Liver (tissue), 9 donors: ENCODE data around the gene HOXB8. TPM values are rescaled to one million over a fixed set of nuclear protein-coding genes. Genes with fewer than 3 reads are reported as not detected.

Experiments
- DNase-seq: peaks from one replicate; pipeline ENCODE4 v3.0.0-alpha.2; 2017; ENCODE audit warnings: low spot score
- H3K27ac ChIP-seq, 2 donors: one replicate each; pipeline ENCODE4 v1.7.0; 2013; ENCODE audit warnings: inconsistent platforms in 2 of 2, low read length in 2 of 2, control low read depth in 1 of 2, low read depth in 1 of 2, mild to moderate bottlenecking in 1 of 2
- H3K27me3 ChIP-seq, 4 donors: one replicate each; pipeline versions ENCODE4 v1.6.1 to v1.7.0; 2013; ENCODE audit warnings: low read length in 3 of 4, inconsistent platforms in 1 of 4, mild to moderate bottlenecking in 1 of 4, moderate library complexity in 1 of 4; ENCODE audit not compliant: control insufficient read depth in 4 of 4, insufficient read depth in 4 of 4
- H3K36me3 ChIP-seq, 4 donors: one replicate each; pipeline versions ENCODE4 v1.6.1 to v1.7.0; 2013; ENCODE audit warnings: low read length in 3 of 4, mild to moderate bottlenecking in 3 of 4, low read depth in 1 of 4, moderate library complexity in 1 of 4; ENCODE audit not compliant: control insufficient read depth in 4 of 4, insufficient read depth in 3 of 4
- H3K4me1 ChIP-seq, 4 donors: one replicate each; pipeline versions ENCODE4 v1.6.1 to v1.7.0; 2013; ENCODE audit warnings: low read length in 3 of 4, mild to moderate bottlenecking in 3 of 4, moderate library complexity in 1 of 4; ENCODE audit not compliant: control insufficient read depth in 4 of 4, insufficient read depth in 4 of 4
- H3K4me3 ChIP-seq, 3 donors: one replicate each; pipeline versions ENCODE4 v1.6.1 to v1.7.0; 2013; ENCODE audit warnings: low read length in 3 of 3, control low read depth in 1 of 3, low read depth in 1 of 3, mild to moderate bottlenecking in 1 of 3
- H3K9ac ChIP-seq, 2 donors: one replicate each; pipeline ENCODE4 v1.7.0; 2013; ENCODE audit warnings: low read length in 2 of 2, mild to moderate bottlenecking in 2 of 2, moderate library complexity in 2 of 2, control low read depth in 1 of 2, low read depth in 1 of 2
- H3K9me3 ChIP-seq, 4 donors: one replicate each; pipeline versions ENCODE4 v1.6.1 to v1.7.0; 2013; ENCODE audit warnings: low read length in 3 of 4; ENCODE audit not compliant: control insufficient read depth in 4 of 4
- EGR1 ChIP-seq, 2 donors: IDR thresholded peaks; 2 replicates each; pipeline ENCODE4 v1.6.1; 2016 to 2018; ENCODE audit warnings: antibody characterized with exemption in 2 of 2, low read depth in 2 of 2
- FOXA1 ChIP-seq: IDR thresholded peaks from 2 replicates; pipeline ENCODE4 v1.6.1; 2016; ENCODE audit warnings: antibody characterized with exemption
- GABPA ChIP-seq, 2 donors: IDR thresholded peaks in 1 of 2; conservative IDR thresholded peaks in 1 of 2; 2 replicates each; pipeline ENCODE4 v1.6.1; 2016; ENCODE audit warnings: antibody characterized with exemption in 2 of 2, mild to moderate bottlenecking in 1 of 2, moderate library complexity in 1 of 2
- HNF4G ChIP-seq: IDR thresholded peaks from 2 replicates; pipeline ENCODE4 v1.6.1; 2016; ENCODE audit warnings: antibody characterized with exemption
- JUND ChIP-seq, 2 donors: IDR thresholded peaks; 2 replicates each; pipeline ENCODE4 v1.6.1; 2016; ENCODE audit warnings: antibody characterized with exemption in 2 of 2
- NR2F2 ChIP-seq: IDR thresholded peaks from 2 replicates; pipeline ENCODE4 v1.6.1; 2016; ENCODE audit warnings: antibody characterized with exemption
- RAD21 ChIP-seq, 2 donors: IDR thresholded peaks; 2 replicates each; pipeline ENCODE4 v1.6.1; 2016; ENCODE audit warnings: antibody characterized with exemption in 2 of 2, mild to moderate bottlenecking in 2 of 2
- RXRA ChIP-seq, 2 donors: IDR thresholded peaks; 2 replicates each; pipeline ENCODE4 v1.6.1; 2017 to 2018; ENCODE audit warnings: antibody characterized with exemption in 2 of 2, mild to moderate bottlenecking in 1 of 2
- SP1 ChIP-seq: IDR thresholded peaks from 2 replicates; pipeline ENCODE4 v1.6.1; 2018; ENCODE audit warnings: antibody characterized with exemption, mild to moderate bottlenecking
- YY1 ChIP-seq: IDR thresholded peaks from 2 replicates; pipeline ENCODE4 v1.6.1; 2016; ENCODE audit warnings: antibody characterized with exemption, mild to moderate bottlenecking
- WGBS: extraction: QIAGEN DNeasy Blood & Tissue Kit; methylation state at CpG from one replicate; pipeline ENCODE4 v1.1.7; 2013; 5-methylcytosine and 5-hydroxymethylcytosine counted together
- polyA plus RNA-seq, 2 donors: library from polyadenylated mRNA; stranded (reverse) in 1 of 2; unstranded in 1 of 2; fragments of 200-250 nt in 1 of 2; fragments of >200 nt in 1 of 2; fragmentation: Nextera tagmentation in 1 of 2; extraction: Ambion mirVana in 1 of 2; gene quantifications; one replicate each; pipeline versions ENCODE4 v1.2.1 to v1.2.3, GENCODE V29; 2013 to 2015
- total RNA-seq, 2 donors: library from RNA; depleted of rRNA; stranded (reverse); fragments of >200 nt; gene quantifications; one replicate each; pipeline ENCODE4 v1.2.3, GENCODE V29; 2014
- TF ChIP-seq, protein P1 (sequence below): IDR thresholded peaks from 2 replicates; pipeline ENCODE4 v1.6.1; 2016; ENCODE audit warnings: antibody characterized with exemption, mild to moderate bottlenecking
- TF ChIP-seq, protein P2 (sequence below): fragments of 150-350 bp; IDR thresholded peaks from 2 replicates; pipeline ENCODE4 v1.5.1; 2017; ENCODE audit warnings: improper control_type of control experiment, low read depth, low read length; ENCODE audit not compliant: missing input control
- TF ChIP-seq, protein P3 (sequence below): IDR thresholded peaks from 2 replicates; pipeline ENCODE4 v1.6.1; 2016; ENCODE audit warnings: antibody characterized with exemption
- donor health status: healthy.
- donor health status: healthy.
- donor health status: healthy.
- donor health status: healthy.
- donor health status: healthy.

The HOXB8 gene
- total and polyA plus RNA-seq, 4 donors = not detected

DNA sequence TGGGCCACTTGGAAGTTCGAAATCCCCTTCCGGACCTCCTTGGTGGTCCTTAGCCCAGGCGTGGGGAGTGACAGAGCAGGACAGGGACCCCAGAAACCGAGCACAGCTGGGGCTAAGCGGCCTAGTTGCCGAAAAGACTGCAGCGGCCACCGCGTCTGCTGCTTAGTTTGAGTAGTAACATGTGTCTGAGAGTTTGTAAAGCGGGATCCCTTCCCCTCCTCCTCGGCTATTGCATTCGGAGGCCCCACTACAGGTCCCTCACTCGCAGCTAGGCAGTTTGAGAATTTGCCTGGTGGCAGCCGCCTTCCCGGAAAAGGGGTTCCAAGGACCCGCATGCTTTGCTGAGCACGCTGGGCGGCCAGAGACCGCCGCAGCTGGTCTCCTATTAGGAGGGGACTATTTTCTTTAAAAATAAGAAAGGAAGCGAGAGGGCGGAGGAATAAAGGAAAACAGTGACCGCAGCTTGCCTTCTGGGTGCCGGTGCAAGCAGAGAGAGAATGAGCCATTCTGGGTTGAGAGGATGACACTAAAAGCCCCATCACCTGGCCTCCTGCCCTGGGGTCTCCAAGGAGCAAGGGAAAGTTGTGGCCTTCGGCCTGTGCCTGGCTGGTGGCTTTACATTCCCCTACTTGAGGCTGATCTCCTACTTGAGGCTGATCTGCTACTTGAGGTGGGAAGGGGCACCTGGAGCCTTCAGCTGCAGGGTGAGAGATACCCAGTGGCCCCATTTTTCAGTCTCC lies 20.4 kb downstream of the HOXB8 start:
- H3K27ac ChIP-seq = no peak overlapping the region
- H3K27me3 ChIP-seq = peaks cover 4 to 13% (median 9%) of the 10 kb centered on the region in 4 donors
- no peak overlapping the region for H3K4me3 ChIP-seq
- TF ChIP-seq, protein P1, sequence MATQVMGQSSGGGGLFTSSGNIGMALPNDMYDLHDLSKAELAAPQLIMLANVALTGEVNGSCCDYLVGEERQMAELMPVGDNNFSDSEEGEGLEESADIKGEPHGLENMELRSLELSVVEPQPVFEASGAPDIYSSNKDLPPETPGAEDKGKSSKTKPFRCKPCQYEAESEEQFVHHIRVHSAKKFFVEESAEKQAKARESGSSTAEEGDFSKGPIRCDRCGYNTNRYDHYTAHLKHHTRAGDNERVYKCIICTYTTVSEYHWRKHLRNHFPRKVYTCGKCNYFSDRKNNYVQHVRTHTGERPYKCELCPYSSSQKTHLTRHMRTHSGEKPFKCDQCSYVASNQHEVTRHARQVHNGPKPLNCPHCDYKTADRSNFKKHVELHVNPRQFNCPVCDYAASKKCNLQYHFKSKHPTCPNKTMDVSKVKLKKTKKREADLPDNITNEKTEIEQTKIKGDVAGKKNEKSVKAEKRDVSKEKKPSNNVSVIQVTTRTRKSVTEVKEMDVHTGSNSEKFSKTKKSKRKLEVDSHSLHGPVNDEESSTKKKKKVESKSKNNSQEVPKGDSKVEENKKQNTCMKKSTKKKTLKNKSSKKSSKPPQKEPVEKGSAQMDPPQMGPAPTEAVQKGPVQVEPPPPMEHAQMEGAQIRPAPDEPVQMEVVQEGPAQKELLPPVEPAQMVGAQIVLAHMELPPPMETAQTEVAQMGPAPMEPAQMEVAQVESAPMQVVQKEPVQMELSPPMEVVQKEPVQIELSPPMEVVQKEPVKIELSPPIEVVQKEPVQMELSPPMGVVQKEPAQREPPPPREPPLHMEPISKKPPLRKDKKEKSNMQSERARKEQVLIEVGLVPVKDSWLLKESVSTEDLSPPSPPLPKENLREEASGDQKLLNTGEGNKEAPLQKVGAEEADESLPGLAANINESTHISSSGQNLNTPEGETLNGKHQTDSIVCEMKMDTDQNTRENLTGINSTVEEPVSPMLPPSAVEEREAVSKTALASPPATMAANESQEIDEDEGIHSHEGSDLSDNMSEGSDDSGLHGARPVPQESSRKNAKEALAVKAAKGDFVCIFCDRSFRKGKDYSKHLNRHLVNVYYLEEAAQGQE = no peak
- TF ChIP-seq JUND (IDR thresholded peaks at IDR 0.05) = no peak
- TF ChIP-seq, protein P2, sequence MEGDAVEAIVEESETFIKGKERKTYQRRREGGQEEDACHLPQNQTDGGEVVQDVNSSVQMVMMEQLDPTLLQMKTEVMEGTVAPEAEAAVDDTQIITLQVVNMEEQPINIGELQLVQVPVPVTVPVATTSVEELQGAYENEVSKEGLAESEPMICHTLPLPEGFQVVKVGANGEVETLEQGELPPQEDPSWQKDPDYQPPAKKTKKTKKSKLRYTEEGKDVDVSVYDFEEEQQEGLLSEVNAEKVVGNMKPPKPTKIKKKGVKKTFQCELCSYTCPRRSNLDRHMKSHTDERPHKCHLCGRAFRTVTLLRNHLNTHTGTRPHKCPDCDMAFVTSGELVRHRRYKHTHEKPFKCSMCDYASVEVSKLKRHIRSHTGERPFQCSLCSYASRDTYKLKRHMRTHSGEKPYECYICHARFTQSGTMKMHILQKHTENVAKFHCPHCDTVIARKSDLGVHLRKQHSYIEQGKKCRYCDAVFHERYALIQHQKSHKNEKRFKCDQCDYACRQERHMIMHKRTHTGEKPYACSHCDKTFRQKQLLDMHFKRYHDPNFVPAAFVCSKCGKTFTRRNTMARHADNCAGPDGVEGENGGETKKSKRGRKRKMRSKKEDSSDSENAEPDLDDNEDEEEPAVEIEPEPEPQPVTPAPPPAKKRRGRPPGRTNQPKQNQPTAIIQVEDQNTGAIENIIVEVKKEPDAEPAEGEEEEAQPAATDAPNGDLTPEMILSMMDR = no peak
- no peak for TF ChIP-seq RXRA (IDR thresholded peaks at IDR 0.05)
- no peak for TF ChIP-seq GABPA (IDR thresholded peaks at IDR 0.05 in 1 of 2, conservative IDR thresholded peaks at IDR 0.05 in 1 of 2)
- TF ChIP-seq FOXA1 = no peak
- TF ChIP-seq YY1 = no peak
- no peak for TF ChIP-seq EGR1 (IDR thresholded peaks at IDR 0.05; ENCODE audit: low read depth in 2 of 2)
- no peaks in the 10 kb centered on the region for H3K9me3 ChIP-seq
- no peak for DNase-seq
- H3K9ac ChIP-seq = no peak overlapping the region
- H3K4me1 ChIP-seq = peaks cover 2 to 23% (median 4%) of the 10 kb centered on the region in 4 donors
- H3K36me3 ChIP-seq = no peaks in the 10 kb centered on the region
- 36% methylated on average over 25 of the region's 25 CpGs for WGBS

DNA sequence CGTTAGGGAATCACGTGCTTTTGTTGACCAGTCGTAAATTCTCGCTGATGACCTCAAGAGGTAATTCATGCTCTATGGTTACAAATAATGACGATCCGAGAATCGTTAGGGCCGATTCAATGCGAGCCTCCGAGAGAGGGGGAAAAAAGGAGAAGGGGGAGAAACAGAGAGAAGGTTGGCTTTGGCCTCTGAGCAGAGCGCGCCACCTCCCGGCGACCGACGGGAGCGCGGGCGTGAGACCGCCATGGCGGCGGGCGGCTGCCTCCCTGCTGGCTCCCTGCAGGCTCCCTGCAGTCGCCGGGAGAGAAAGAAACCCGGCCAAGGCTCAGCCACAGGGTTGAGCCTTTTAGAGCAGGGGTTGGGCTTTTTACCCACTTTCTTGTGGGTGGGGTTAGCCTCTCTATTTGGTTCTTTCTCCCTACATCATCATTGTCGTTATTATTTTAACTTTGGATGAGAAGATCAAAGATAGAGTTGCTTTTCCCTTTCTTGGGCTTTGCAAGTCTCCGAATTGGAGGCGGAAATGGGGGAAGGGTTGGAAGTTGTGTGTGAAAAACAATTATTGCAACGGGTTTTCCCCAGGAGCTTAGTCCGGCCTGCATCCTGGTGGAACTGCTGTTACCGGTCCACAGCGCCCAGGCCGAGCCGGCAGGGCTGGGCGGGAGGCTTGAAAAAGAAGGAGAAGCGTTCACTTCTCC lies 21.1 kb downstream of the HOXB8 start:
- H3K4me1 ChIP-seq = peaks cover 2 to 23% (median 4%) of the 10 kb centered on the region in 4 donors
- DNase-seq = peak; percentile 85
- no peak overlapping the region for H3K9ac ChIP-seq

More for the DNA sequence above, 21.1 kb downstream of the HOXB8 start:
- peak overlapping the region in 1 of 3 donors; percentile 25 for H3K4me3 ChIP-seq
- WGBS = 14% methylated on average over 37 of the region's 37 CpGs
- H3K9me3 ChIP-seq = no peaks in the 10 kb centered on the region
- peak overlapping the region in 1 of 2 donors; percentile 1 for H3K27ac ChIP-seq
- no peaks in the 10 kb centered on the region for H3K36me3 ChIP-seq
- TF ChIP-seq HNF4G = no peak
- TF ChIP-seq YY1 = peak; percentile 82
- TF ChIP-seq, protein P3, sequence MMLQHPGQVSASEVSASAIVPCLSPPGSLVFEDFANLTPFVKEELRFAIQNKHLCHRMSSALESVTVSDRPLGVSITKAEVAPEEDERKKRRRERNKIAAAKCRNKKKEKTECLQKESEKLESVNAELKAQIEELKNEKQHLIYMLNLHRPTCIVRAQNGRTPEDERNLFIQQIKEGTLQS = no peak
- TF ChIP-seq NR2F2 = no peak
- peak; percentile 72 to 80 for TF ChIP-seq RAD21 (IDR thresholded peaks at IDR 0.05)
- no peak for TF ChIP-seq SP1
- TF ChIP-seq, protein P2 = peak; percentile 73
- peaks cover 4 to 11% (median 8%) of the 10 kb centered on the region in 4 donors for H3K27me3 ChIP-seq
